IMR-90 (cell line): ENCODE measurements around the gene SPG11. TPM values are rescaled to one million over a fixed set of nuclear protein-coding genes. Genes with fewer than 3 reads are reported as not detected.
A peak's percentile ranks its signal among the peaks of the same experiment; 100 is the strongest.

Experiments used
- ATAC-seq: fragments of 200-7000 bp; cut with Tn5 transposase; 2 replicates; pipeline ENCODE4 v1.9.1; 2020; ENCODE audit warnings: low read depth, mild to moderate bottlenecking, moderate library complexity
- BruUV-seq: library from RNA; stranded (reverse); fragments of 400-500 nt; replicated peaks from 2 replicates; lab custom pipeline; 2021; lab: Mats Ljungman, UMichigan
- CTCF ChIA-PET: fragments of 300-600 bp; formaldehyde crosslinking; extraction: SDS; loops from one replicate; lab custom pipeline; 2021; ENCODE audit warnings: antibody characterized with exemption; lab: Yijun Ruan, JAX
- POLR2A ChIA-PET: fragments of 300-600 bp; sonication (Branson Sonifier 250); formaldehyde crosslinking; loops from one replicate; lab custom pipeline; 2022; ENCODE audit warnings: antibody characterized with exemption; ENCODE audit not compliant: unreplicated experiment; lab: Charles Lee
- DNase-seq: peaks from one replicate; pipeline ENCODE4 v3.0.0; 2013
- H2AFZ ChIP-seq: replicated peaks from 2 replicates; pipeline ENCODE3; 2013; ENCODE audit warnings: low read length, mild to moderate bottlenecking; ENCODE audit not compliant: poor library complexity
- H2AK5ac ChIP-seq: 2 replicates; pipeline ENCODE4 v1.6.1; 2013; ENCODE audit warnings: low read depth, low read length, inconsistent platforms
- H2AK9ac ChIP-seq: replicated peaks from 2 replicates; pipeline ENCODE3; 2013; ENCODE audit warnings: mild to moderate bottlenecking, low read depth, low read length, moderate library complexity; ENCODE audit not compliant: poor library complexity
- H2BK120ac ChIP-seq: 2 replicates; pipeline ENCODE4 v1.6.1; 2013; ENCODE audit warnings: low read depth, low read length, inconsistent platforms
- H2BK15ac ChIP-seq: 3 replicates; pipeline ENCODE4 v1.6.1; 2013; ENCODE audit warnings: low read depth, low read length, inconsistent platforms
- H2BK20ac ChIP-seq: 2 replicates; pipeline ENCODE4 v1.6.1; 2013; ENCODE audit warnings: low read depth, mild to moderate bottlenecking, inconsistent platforms, low read length, moderate library complexity
- H2BK5ac ChIP-seq: 2 replicates; pipeline ENCODE4 v1.6.1; 2013; ENCODE audit warnings: mild to moderate bottlenecking, low read depth, low read length, inconsistent platforms; ENCODE audit not compliant: poor library complexity, severe bottlenecking
- H3K14ac ChIP-seq: replicated peaks from 2 replicates; pipeline ENCODE4 v1.6.1; 2013; ENCODE audit warnings: low read depth, low read length, inconsistent platforms
- H3K18ac ChIP-seq: 2 replicates; pipeline ENCODE4 v1.6.1; 2013; ENCODE audit warnings: low read depth, low read length, control low read depth
- H3K23ac ChIP-seq: 2 replicates; pipeline ENCODE4 v1.6.1; 2013; ENCODE audit warnings: low read depth, low read length, inconsistent platforms
- H3K27ac ChIP-seq: 2 replicates; pipeline ENCODE4 v1.5.1; 2013; ENCODE audit warnings: mild to moderate bottlenecking, control low read depth, low read length; ENCODE audit not compliant: insufficient read depth
- H3K27me3 ChIP-seq: 2 replicates; pipeline ENCODE4 v1.6.1; 2013; ENCODE audit warnings: low read length; ENCODE audit not compliant: control insufficient read depth, insufficient read depth
- H3K36me3 ChIP-seq: 2 replicates; pipeline ENCODE4 v1.6.1; 2013; ENCODE audit warnings: low read length, mixed read lengths; ENCODE audit not compliant: control insufficient read depth, insufficient read depth
- H3K4ac ChIP-seq: 2 replicates; pipeline ENCODE4 v1.6.1; 2013; ENCODE audit warnings: low read depth, low read length, inconsistent platforms
- H3K4me1 ChIP-seq: 2 replicates; pipeline ENCODE4 v1.6.1; 2013; ENCODE audit warnings: low read length, mixed read lengths; ENCODE audit not compliant: control insufficient read depth, insufficient read depth
- H3K4me2 ChIP-seq: 2 replicates; pipeline ENCODE4 v1.6.1; 2013; ENCODE audit warnings: low read depth, mild to moderate bottlenecking, control low read depth, low read length, moderate library complexity
- H3K4me3 ChIP-seq: 2 replicates; pipeline ENCODE4 v1.5.1; 2013; ENCODE audit warnings: low read depth, mild to moderate bottlenecking, control low read depth, low read length, moderate library complexity; ENCODE audit not compliant: insufficient read depth
- H3K56ac ChIP-seq: 2 replicates; pipeline ENCODE4 v1.6.1; 2013; ENCODE audit warnings: low read length, inconsistent platforms; ENCODE audit not compliant: insufficient read depth; ENCODE audit errors: extremely low read depth
- H3K79me1 ChIP-seq, 2 experiments: 2 replicates each; pipeline ENCODE4 v1.6.1; 2013; ENCODE audit warnings: low read length in 2 of 2, inconsistent platforms in 1 of 2, low read depth in 1 of 2
- H3K9ac ChIP-seq: 2 replicates; pipeline ENCODE4 v1.6.1; 2013; ENCODE audit warnings: low read depth, low read length, control low read depth
- H3K9me1 ChIP-seq: 2 replicates; pipeline ENCODE4 v1.6.1; 2013; ENCODE audit warnings: low read length, inconsistent platforms; ENCODE audit not compliant: insufficient read depth
- H3K9me3 ChIP-seq: 2 replicates; pipeline ENCODE4 v1.6.1; 2013; ENCODE audit warnings: low read length; ENCODE audit not compliant: control insufficient read depth, insufficient read depth
- H4K20me1 ChIP-seq: 2 replicates; pipeline ENCODE4 v1.6.1; 2013; ENCODE audit warnings: low read length, inconsistent platforms; ENCODE audit not compliant: insufficient read depth
- H4K5ac ChIP-seq: 2 replicates; pipeline ENCODE4 v1.6.1; 2013; ENCODE audit warnings: mild to moderate bottlenecking, low read depth, low read length, control low read depth
- H4K8ac ChIP-seq, 2 experiments: 2 replicates each; pipeline ENCODE4 v1.6.1; 2013; ENCODE audit warnings: low read depth in 2 of 2, low read length in 2 of 2, control low read depth in 1 of 2, inconsistent platforms in 1 of 2
- H4K91ac ChIP-seq: 2 replicates; pipeline ENCODE4 v1.6.1; 2013; ENCODE audit warnings: low read depth, low read length, inconsistent platforms; ENCODE audit not compliant: insufficient read depth
- CEBPB ChIP-seq: IDR thresholded peaks from 2 replicates; pipeline ENCODE4 v1.6.1; 2012; ENCODE audit warnings: low read depth, low read length, improper control_type of control experiment
- CTCF ChIP-seq: conservative IDR thresholded peaks from 2 replicates; pipeline ENCODE4 v1.5.1; 2012; ENCODE audit warnings: mild to moderate bottlenecking, low read depth, low read length, improper control_type of control experiment
- ELK1 ChIP-seq: fragments of 150-350 bp; IDR thresholded peaks from 2 replicates; pipeline ENCODE4 v1.6.1; 2016; ENCODE audit warnings: low read depth, mild to moderate bottlenecking, low read length, moderate library complexity, borderline replicate concordance
- FOS ChIP-seq: fragments of 150-350 bp; IDR thresholded peaks from 2 replicates; pipeline ENCODE4 v1.6.1; 2016; ENCODE audit warnings: low read depth, low read length
- MAFK ChIP-seq: IDR thresholded peaks from 2 replicates; pipeline ENCODE4 v1.6.1; 2012; ENCODE audit warnings: low read depth, low read length, improper control_type of control experiment
- MAZ ChIP-seq: IDR thresholded peaks from 2 replicates; pipeline ENCODE4 v1.6.1; 2012; ENCODE audit warnings: low read depth, mild to moderate bottlenecking, low read length, improper control_type of control experiment, moderate library complexity, borderline replicate concordance
- MXI1 ChIP-seq: IDR thresholded peaks from 2 replicates; pipeline ENCODE4 v1.6.1; 2012; ENCODE audit warnings: low read depth, mild to moderate bottlenecking, low read length, moderate library complexity, borderline replicate concordance
- RCOR1 ChIP-seq: IDR thresholded peaks from 2 replicates; pipeline ENCODE4 v1.6.1; 2012; ENCODE audit warnings: mild to moderate bottlenecking, low read length, improper control_type of control experiment; ENCODE audit not compliant: insufficient replicate concordance
- SMC3 ChIP-seq: fragments of 150-350 bp; IDR thresholded peaks from 2 replicates; pipeline ENCODE4 v1.6.1; 2016; ENCODE audit warnings: low read depth, mild to moderate bottlenecking, antibody characterized with exemption, low read length, moderate library complexity
- WGBS, 2 experiments: methylation state at CpG; one replicate each; pipeline versions ENCODE4 v1.1.5 to v1.1.7; 2013; ENCODE audit warnings: missing lambda C conversion rate in 2 of 2; ENCODE audit not compliant: insufficient read length in 1 of 2; ENCODE audit errors: extremely low coverage in 2 of 2; 5-methylcytosine and 5-hydroxymethylcytosine counted together
- dilution Hi-C: fragments of 300-500 bp; cut with HindIII; formaldehyde crosslinking; loops from one replicate; pipeline ENCODE4 v1.14.3; 2018; ENCODE audit warnings: low sequenced_read_pairs; ENCODE audit not compliant: unreplicated experiment
- in situ Hi-C: fragments of 300-500 bp; cut with MboI; formaldehyde crosslinking; loops from 3 replicates; pipeline ENCODE4 v1.14.3; 2019; ENCODE audit warnings: low sequenced_read_pairs, inconsistent platforms, mixed read lengths
- intact Hi-C: fragments of 100-400 bp; cut with micrococcal nuclease; formaldehyde crosslinking; loops from 2 replicates; pipeline ENCODE4 v1.10.0; 2022
- polyA plus RNA-seq, 3 experiments: library from polyadenylated mRNA; depleted of rRNA; stranded (reverse); fragments of >200 nt; gene quantifications; 2 replicates each; pipeline ENCODE4 v1.2.3, GENCODE V29; 2012; ENCODE audit warnings: low replicate concordance in 1 of 3
- total RNA-seq: library from RNA; depleted of rRNA; stranded (reverse); fragments of >200 nt; gene quantifications from 2 replicates; pipeline ENCODE4 v1.2.3, GENCODE V29; 2012

The SPG11 gene
- total and polyA plus RNA-seq, 2 of the 4 experiments (the other 2 are of a cell fraction) = 30.8 to 32.6 TPM

GRCh38 chr15:44545913-44546802 lies 117.3 kb downstream of the SPG11 start:
- CTCF ChIA-PET = interaction anchor here (0.8 to 1.9 kb wide), 4 partner anchors 9 to 41 kb away, joined by 3 to 5 read pairs (median 4); no protein-coding TSS in a partner anchor
- H2AK5ac ChIP-seq = no peak overlapping the region

More at GRCh38 chr15:44545913-44546802, 117.3 kb downstream of the SPG11 start:
- no peak overlapping the region for H3K4me3 ChIP-seq
- H3K14ac ChIP-seq = 0 out of 2 replicates have a peak overlapping the region, but pooled peaks have one; percentile 10
- POLR2A ChIA-PET = interaction anchor here (0.6 to 0.8 kb wide), 2 partner anchors 256 to 1440 kb away, joined by 3 read pairs; no protein-coding TSS in a partner anchor
- no peaks in the 10 kb centered on the region for H3K9me3 ChIP-seq
- no peak overlapping the region for H2AFZ ChIP-seq
- no peak overlapping the region for H3K9ac ChIP-seq
- peaks cover 2% of the 10 kb centered on the region for H3K36me3 ChIP-seq
- no peak overlapping the region for H4K5ac ChIP-seq
- H3K18ac ChIP-seq = no peak overlapping the region
- H2BK20ac ChIP-seq = no peak overlapping the region
- H4K8ac ChIP-seq = no peak overlapping the region
- peak overlapping the region; percentile 27 for H2BK5ac ChIP-seq
- H2BK120ac ChIP-seq = no peak overlapping the region
- peaks cover 11% of the 10 kb centered on the region for H3K4me1 ChIP-seq
- TF ChIP-seq CEBPB (peak; percentile 30; the same call in 1 of the 2 replicates), CTCF (peak; percentile 38), MXI1 (no peak), MAFK (no peak), FOS (no peak), RCOR1 (no peak), MAZ (no peak), ELK1 (no peak), SMC3 (no peak)
- no peak overlapping the region for H3K27ac ChIP-seq
- peaks cover 17 to 54% of the 10 kb centered on the region in 2 experiments for H3K79me1 ChIP-seq
- DNase-seq = peak; percentile 52
- no peak overlapping the region for H3K23ac ChIP-seq
- no peak overlapping the region for H3K4ac ChIP-seq
- H3K27me3 ChIP-seq = no peaks in the 10 kb centered on the region
- H2AK9ac ChIP-seq = no peak overlapping the region
- peaks cover 4% of the 10 kb centered on the region; the same call in 1 of the 2 replicates for H3K9me1 ChIP-seq
- no CpG with 5 or more reads among the region's 5 CpGs for WGBS, 2 experiments
- no peak overlapping the region for H4K91ac ChIP-seq
- in situ Hi-C loops = no loop called here
- BruUV-seq = no TSS peak
- H3K56ac ChIP-seq = no peak overlapping the region
- intact Hi-C loops = no loop called here
- no peak overlapping the region for H2BK15ac ChIP-seq
- H4K20me1 ChIP-seq = peaks cover 48% of the 10 kb centered on the region
- dilution Hi-C loops = no loop called here
- H3K4me2 ChIP-seq = peak overlapping the region; percentile 68; the same call in 1 of the 2 replicates
- ATAC-seq = peak; percentile 26
